Spleen (tissue), 11 donors: ENCODE results near the gene ZDHHC9. TPM values are rescaled to one million over a fixed set of nuclear protein-coding genes. Genes with fewer than 3 reads are reported as not detected.

Source experiments
- DNase-seq: peaks from one replicate; pipeline ENCODE4 v3.0.0-alpha.2; 2020
- H3K27ac ChIP-seq, 8 donors: fragments of 200-600 bp; sonication (generic) in 7 of 8; 1 replicate in 4 of 8; 2 replicates in 4 of 8; pipeline versions ENCODE4 v1.5.0 to v1.8.0; 2016 to 2021; ENCODE audit warnings: inconsistent platforms in 4 of 8, mild to moderate bottlenecking in 4 of 8, moderate library complexity in 1 of 8
- H3K27me3 ChIP-seq, 7 donors: fragments of 200-600 bp; sonication (generic) in 6 of 7; replicated peaks in 1 of 7; 1 replicate in 4 of 7; 2 replicates in 3 of 7; pipeline versions ENCODE4 v1.5.0 to v1.8.0; 2016 to 2021; ENCODE audit warnings: inconsistent platforms in 3 of 7, mild to moderate bottlenecking in 1 of 7
- H3K36me3 ChIP-seq, 6 donors: fragments of 200-600 bp; sonication (generic) in 5 of 6; 1 replicate in 4 of 6; 2 replicates in 2 of 6; pipeline versions ENCODE4 v1.5.0 to v1.8.0; 2016 to 2021; ENCODE audit warnings: inconsistent platforms in 2 of 6
- H3K4me1 ChIP-seq, 6 donors: fragments of 200-600 bp; sonication (generic) in 5 of 6; 1 replicate in 3 of 6; 2 replicates in 3 of 6; pipeline versions ENCODE4 v1.5.0 to v1.8.0; 2016 to 2021; ENCODE audit warnings: inconsistent platforms in 3 of 6
- H3K4me3 ChIP-seq, 8 donors: fragments of 200-600 bp; sonication (generic) in 7 of 8; 1 replicate in 4 of 8; 2 replicates in 4 of 8; pipeline versions ENCODE4 v1.5.0 to v1.8.0; 2016 to 2021; ENCODE audit warnings: inconsistent platforms in 4 of 8, mild to moderate bottlenecking in 4 of 8, moderate library complexity in 2 of 8
- H3K9me3 ChIP-seq, 8 donors: fragments of 200-600 bp; sonication (generic) in 7 of 8; 1 replicate in 4 of 8; 2 replicates in 4 of 8; pipeline versions ENCODE4 v1.5.0 to v1.8.0; 2016 to 2021; ENCODE audit warnings: inconsistent platforms in 4 of 8
- CTCF ChIP-seq, 11 experiments: fragments of 200-600 bp in 7 of 11; fragments of 450-650 bp in 4 of 11; sonication (generic) in 4 of 11; IDR thresholded peaks in 8 of 11; conservative IDR thresholded peaks in 3 of 11; 1 replicate in 7 of 11; 2 replicates in 4 of 11; pipeline versions ENCODE4 v1.4.0 to v1.8.0; 2016 to 2021; ENCODE audit warnings: antibody characterized with exemption in 11 of 11, inconsistent platforms in 4 of 11, mild to moderate bottlenecking in 1 of 11
- POLR2A ChIP-seq, 3 donors: fragments of 450-650 bp; IDR thresholded peaks; one replicate each; pipeline ENCODE4 v1.5.1; 2017; ENCODE audit warnings: antibody characterized with exemption in 3 of 3, mild to moderate bottlenecking in 1 of 3
- POLR2AphosphoS5 ChIP-seq, 3 donors: sonication (generic); formaldehyde crosslinking; IDR thresholded peaks; one replicate each; pipeline ENCODE4 v1.5.1; 2017; ENCODE audit warnings: antibody characterized with exemption in 3 of 3
- WGBS, 5 donors: extraction: QIAGEN DNeasy Blood & Tissue Kit in 3 of 5; methylation state at CpG; one replicate each; pipeline versions ENCODE4 v1.1.5 to v1.1.7; 2013 to 2018; 5-methylcytosine and 5-hydroxymethylcytosine counted together
- intact Hi-C: fragments of 100-400 bp; cut with DNase I; formaldehyde crosslinking; loops from one replicate; pipeline ENCODE4 v1.15.0; 2023; ENCODE audit warnings: low total_unique reads
- polyA plus RNA-seq, 3 donors: library from polyadenylated mRNA; stranded (reverse); fragments of 200-250 nt; gene quantifications; one replicate each; pipeline ENCODE4 v1.2.1, GENCODE V29; 2013
- total RNA-seq, 7 donors: library from RNA; depleted of rRNA in 3 of 7; stranded (reverse); fragments of >200 nt in 3 of 7; fragmentation: NEBNext Ultra II Directional in 4 of 7; extraction: Animal tissue kit (Norgen Biotek cat#: 25700) in 4 of 7; gene quantifications; one replicate each; pipeline versions ENCODE4 v1.1.0 to v1.2.1, GENCODE V29; 2016 to 2021
- donor health status: healthy with polysubstance abuse.
- donor health status: DM: no; HTN: no; CAD: no; lungs with moderate emphysema.
- donor health status: DM: no; HTN: no; CAD: no.
- donor health status: Bipolar disorder and iron deficiency.
- donor health status: healthy.
- donor health status: DM: no; HTN: no; CAD: no.
- donor health status: DM: yes; HTN: yes; CAD: no.

ZDHHC9 gene
- total and polyA plus RNA-seq, 10 donors, result 1.2 to 9.2 (median 5.2) TPM

- peaks cover 0 to 6% (median 0%) of the 10 kb centered on the region in 6 donors for H3K4me1 ChIP-seq
- intact Hi-C loops, result no loop called here
Measured at GRCh38 chrX:129793604-129794191, 50.0 kb downstream of the ZDHHC9 start.

GRCh38 chrX:129792586-129793291 is 50.9 kb downstream of the ZDHHC9 start:
- Histone ChIP-seq H3K9me3 (no peaks in the 10 kb centered on the region), H3K27me3 (no peaks in the 10 kb centered on the region), H3K36me3 (peaks cover 0 to 100% (median 66%) of the 10 kb centered on the region in 6 donors), H3K4me3 (no peak overlapping the region), H3K27ac (no peak overlapping the region), H3K4me1 (peaks cover 0 to 15% (median 2%) of the 10 kb centered on the region in 6 donors)
- intact Hi-C loops, result no loop called here
- 86 to 95% (median 92%) methylated on average over 1 to 18 of the region's 18 CpGs for WGBS, 5 donors
- TF ChIP-seq CTCF (IDR thresholded peaks at IDR 0.05 in 8 of 11, conservative IDR thresholded peaks at IDR 0.05 in 3 of 11) (no peak), POLR2A (IDR thresholded peaks at IDR 0.05) (no peak), POLR2AphosphoS5 (IDR thresholded peaks at IDR 0.05) (peak in 2 of 3 donors; percentile 27 to 72)
- peak; percentile 50 for DNase-seq

More at GRCh38 chrX:129793604-129794191, 50.0 kb downstream of the ZDHHC9 start:
- DNase-seq, result peak; percentile 75
- WGBS, 5 donors, result 79 to 93% (median 89%) methylated on average over 7 to 20 of the region's 20 CpGs
- TF ChIP-seq POLR2AphosphoS5 (IDR thresholded peaks at IDR 0.05) (peak; percentile 8 to 77 (median 34)), POLR2A (IDR thresholded peaks at IDR 0.05) (no peak), CTCF (IDR thresholded peaks at IDR 0.05 in 8 of 11, conservative IDR thresholded peaks at IDR 0.05 in 3 of 11) (no peak)
- no peaks in the 10 kb centered on the region for H3K27me3 ChIP-seq
- H3K36me3 ChIP-seq, result peaks cover 0 to 100% (median 60%) of the 10 kb centered on the region in 6 donors
- no peaks in the 10 kb centered on the region for H3K9me3 ChIP-seq
- H3K27ac ChIP-seq, result no peak overlapping the region
- H3K4me3 ChIP-seq, result no peak overlapping the region

- H3K27ac ChIP-seq, result no peak overlapping the region
- H3K4me3 ChIP-seq, result no peak overlapping the region
- H3K9me3 ChIP-seq, result no peaks in the 10 kb centered on the region
- peaks cover 0 to 100% (median 65%) of the 10 kb centered on the region in 6 donors for H3K36me3 ChIP-seq
- intact Hi-C loops, result no loop called here
- WGBS, 5 donors, result 89 to 100% (median 89%) methylated on average over 1 to 11 of the region's 11 CpGs
- no peaks in the 10 kb centered on the region for H3K27me3 ChIP-seq
- peaks cover 0 to 22% (median 9%) of the 10 kb centered on the region in 6 donors for H3K4me1 ChIP-seq
- DNase-seq, result peak; percentile 69
- TF ChIP-seq POLR2A (IDR thresholded peaks at IDR 0.05), result no peak
- no peak for TF ChIP-seq CTCF (IDR thresholded peaks at IDR 0.05 in 8 of 11, conservative IDR thresholded peaks at IDR 0.05 in 3 of 11)
- TF ChIP-seq POLR2AphosphoS5 (IDR thresholded peaks at IDR 0.05), result no peak
Measured at GRCh38 chrX:129791961-129792570, 51.6 kb downstream of the ZDHHC9 start.

GRCh38 chrX:129791336-129791735 is 52.4 kb downstream of the ZDHHC9 start:
- no peak for TF ChIP-seq POLR2A (IDR thresholded peaks at IDR 0.05)
- TF ChIP-seq POLR2AphosphoS5 (IDR thresholded peaks at IDR 0.05), result no peak
- intact Hi-C loops, result no loop called here
- H3K4me3 ChIP-seq, result no peak overlapping the region
- H3K36me3 ChIP-seq, result peaks cover 0 to 97% (median 65%) of the 10 kb centered on the region in 6 donors
- no peaks in the 10 kb centered on the region for H3K9me3 ChIP-seq
- peak; percentile 68 for DNase-seq
- H3K27me3 ChIP-seq, result no peaks in the 10 kb centered on the region
- 73 to 100% (median 85%) methylated on average over 2 to 8 of the region's 8 CpGs for WGBS, 5 donors
- H3K4me1 ChIP-seq, result peaks cover 0 to 29% (median 15%) of the 10 kb centered on the region in 6 donors
- peak overlapping the region in 1 of 8 donors; percentile 10 for H3K27ac ChIP-seq
